Liver (tissue), 9 donors: Measurements from ENCODE around the gene SPEF1. TPM values are rescaled to one million over a fixed set of nuclear protein-coding genes. Genes with fewer than 3 reads are reported as not detected.

Source experiments
- DNase-seq: peaks from one replicate; pipeline ENCODE4 v3.0.0-alpha.2; 2017; ENCODE audit warnings: low spot score
- H3K27ac ChIP-seq, 2 donors: one replicate each; pipeline ENCODE4 v1.7.0; 2013; ENCODE audit warnings: inconsistent platforms in 2 of 2, low read length in 2 of 2, control low read depth in 1 of 2, low read depth in 1 of 2, mild to moderate bottlenecking in 1 of 2
- H3K27me3 ChIP-seq, 4 donors: one replicate each; pipeline versions ENCODE4 v1.6.1 to v1.7.0; 2013; ENCODE audit warnings: low read length in 3 of 4, inconsistent platforms in 1 of 4, mild to moderate bottlenecking in 1 of 4, moderate library complexity in 1 of 4; ENCODE audit not compliant: control insufficient read depth in 4 of 4, insufficient read depth in 4 of 4
- H3K36me3 ChIP-seq, 4 donors: one replicate each; pipeline versions ENCODE4 v1.6.1 to v1.7.0; 2013; ENCODE audit warnings: low read length in 3 of 4, mild to moderate bottlenecking in 3 of 4, low read depth in 1 of 4, moderate library complexity in 1 of 4; ENCODE audit not compliant: control insufficient read depth in 4 of 4, insufficient read depth in 3 of 4
- H3K4me1 ChIP-seq, 4 donors: one replicate each; pipeline versions ENCODE4 v1.6.1 to v1.7.0; 2013; ENCODE audit warnings: low read length in 3 of 4, mild to moderate bottlenecking in 3 of 4, moderate library complexity in 1 of 4; ENCODE audit not compliant: control insufficient read depth in 4 of 4, insufficient read depth in 4 of 4
- H3K4me3 ChIP-seq, 3 donors: one replicate each; pipeline versions ENCODE4 v1.6.1 to v1.7.0; 2013; ENCODE audit warnings: low read length in 3 of 3, control low read depth in 1 of 3, low read depth in 1 of 3, mild to moderate bottlenecking in 1 of 3
- H3K9ac ChIP-seq, 2 donors: one replicate each; pipeline ENCODE4 v1.7.0; 2013; ENCODE audit warnings: low read length in 2 of 2, mild to moderate bottlenecking in 2 of 2, moderate library complexity in 2 of 2, control low read depth in 1 of 2, low read depth in 1 of 2
- H3K9me3 ChIP-seq, 4 donors: one replicate each; pipeline versions ENCODE4 v1.6.1 to v1.7.0; 2013; ENCODE audit warnings: low read length in 3 of 4; ENCODE audit not compliant: control insufficient read depth in 4 of 4
- FOXA1 ChIP-seq: IDR thresholded peaks from 2 replicates; pipeline ENCODE4 v1.6.1; 2016; ENCODE audit warnings: antibody characterized with exemption
- NR2F2 ChIP-seq: IDR thresholded peaks from 2 replicates; pipeline ENCODE4 v1.6.1; 2016; ENCODE audit warnings: antibody characterized with exemption
- RAD21 ChIP-seq, 2 donors: IDR thresholded peaks; 2 replicates each; pipeline ENCODE4 v1.6.1; 2016; ENCODE audit warnings: antibody characterized with exemption in 2 of 2, mild to moderate bottlenecking in 2 of 2
- TAF1 ChIP-seq: conservative IDR thresholded peaks from 2 replicates; pipeline ENCODE4 v1.6.1; 2016; ENCODE audit warnings: antibody characterized with exemption, mild to moderate bottlenecking
- WGBS: extraction: QIAGEN DNeasy Blood & Tissue Kit; methylation state at CpG from one replicate; pipeline ENCODE4 v1.1.7; 2013; 5-methylcytosine and 5-hydroxymethylcytosine counted together
- polyA plus RNA-seq, 2 donors: library from polyadenylated mRNA; stranded (reverse) in 1 of 2; unstranded in 1 of 2; fragments of 200-250 nt in 1 of 2; fragments of >200 nt in 1 of 2; fragmentation: Nextera tagmentation in 1 of 2; extraction: Ambion mirVana in 1 of 2; gene quantifications; one replicate each; pipeline versions ENCODE4 v1.2.1 to v1.2.3, GENCODE V29; 2013 to 2015
- total RNA-seq, 2 donors: library from RNA; depleted of rRNA; stranded (reverse); fragments of >200 nt; gene quantifications; one replicate each; pipeline ENCODE4 v1.2.3, GENCODE V29; 2014
- TF ChIP-seq, protein P1 (sequence below): IDR thresholded peaks from 2 replicates; pipeline ENCODE4 v1.6.1; 2016; ENCODE audit warnings: antibody characterized with exemption
- donor health status: healthy.
- donor health status: healthy.
- donor health status: healthy.
- donor health status: healthy.
- donor health status: healthy.

The SPEF1 gene
- total and polyA plus RNA-seq, 4 donors, result not detected

DNA sequence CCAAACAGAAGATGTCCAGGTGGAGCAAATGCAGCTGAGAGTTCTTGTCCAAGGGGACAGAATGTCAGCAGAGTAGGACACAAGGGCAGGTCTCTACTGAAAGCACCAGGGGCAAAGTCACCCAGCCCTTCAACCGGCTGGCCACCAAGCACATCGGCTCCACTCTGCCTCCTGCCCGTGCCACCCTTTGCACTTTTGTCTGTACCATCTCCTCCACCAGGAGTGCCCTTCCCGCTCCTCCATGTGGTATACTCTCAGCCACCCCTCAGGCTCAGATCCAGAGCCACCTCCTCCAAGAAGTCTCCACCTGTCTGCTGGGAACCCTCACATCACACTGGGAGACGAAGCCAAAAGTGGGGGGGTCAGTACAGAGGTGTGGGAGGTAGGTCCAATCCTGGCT is 52.9 kb downstream of the SPEF1 start:
- WGBS, result 82% methylated on average over 5 of the region's 5 CpGs
- Histone ChIP-seq H3K27me3 (peaks cover 0 to 4% (median 1%) of the 10 kb centered on the region in 4 donors), H3K36me3 (no peaks in the 10 kb centered on the region), H3K9me3 (no peaks in the 10 kb centered on the region), H3K4me3 (no peak overlapping the region), H3K27ac (no peak overlapping the region), H3K9ac (no peak overlapping the region), H3K4me1 (no peaks in the 10 kb centered on the region)
- TF ChIP-seq FOXA1 (no peak), NR2F2 (no peak), TAF1 (no peak), RAD21 (IDR thresholded peaks at IDR 0.05) (no peak)
- TF ChIP-seq, protein P1, sequence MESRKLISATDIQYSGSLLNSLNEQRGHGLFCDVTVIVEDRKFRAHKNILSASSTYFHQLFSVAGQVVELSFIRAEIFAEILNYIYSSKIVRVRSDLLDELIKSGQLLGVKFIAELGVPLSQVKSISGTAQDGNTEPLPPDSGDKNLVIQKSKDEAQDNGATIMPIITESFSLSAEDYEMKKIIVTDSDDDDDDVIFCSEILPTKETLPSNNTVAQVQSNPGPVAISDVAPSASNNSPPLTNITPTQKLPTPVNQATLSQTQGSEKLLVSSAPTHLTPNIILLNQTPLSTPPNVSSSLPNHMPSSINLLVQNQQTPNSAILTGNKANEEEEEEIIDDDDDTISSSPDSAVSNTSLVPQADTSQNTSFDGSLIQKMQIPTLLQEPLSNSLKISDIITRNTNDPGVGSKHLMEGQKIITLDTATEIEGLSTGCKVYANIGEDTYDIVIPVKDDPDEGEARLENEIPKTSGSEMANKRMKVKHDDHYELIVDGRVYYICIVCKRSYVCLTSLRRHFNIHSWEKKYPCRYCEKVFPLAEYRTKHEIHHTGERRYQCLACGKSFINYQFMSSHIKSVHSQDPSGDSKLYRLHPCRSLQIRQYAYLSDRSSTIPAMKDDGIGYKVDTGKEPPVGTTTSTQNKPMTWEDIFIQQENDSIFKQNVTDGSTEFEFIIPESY, result no peak
- DNase-seq, result no peak

Other genes with a start within 250 kb of the SPEF1 start
- gene GFRA4, start 118.0 kb downstream of the SPEF1 start, total RNA-seq, result not detected
- gene GFRA4, start 118.0 kb downstream of the SPEF1 start, polyA plus RNA-seq, result not detected
- 1 to 10 TPM in 1 of 2 donors, under 1 TPM in 1; 0.70 to 1.2 TPM for gene ADAM33, start 99.4 kb downstream of the SPEF1 start, total RNA-seq
- under 1 TPM; 0.11 to 0.51 TPM for gene ADAM33, start 99.4 kb downstream of the SPEF1 start, polyA plus RNA-seq
- gene SIGLEC1, start 68.8 kb downstream of the SPEF1 start, total RNA-seq, result 1 to 10 TPM; 6.7 to 7.5 TPM
- 1 to 10 TPM; 2.3 to 7.8 TPM for gene SIGLEC1, start 68.8 kb downstream of the SPEF1 start, polyA plus RNA-seq
- gene HSPA12B, start 48.8 kb downstream of the SPEF1 start, total RNA-seq, result 1 to 10 TPM in 1 of 2 donors, under 1 TPM in 1; 0.98 to 1.8 TPM
- gene HSPA12B, start 48.8 kb downstream of the SPEF1 start, polyA plus RNA-seq, result under 1 TPM; 0.72 to 0.76 TPM
- gene ADISSP, start 13.7 kb downstream of the SPEF1 start, total RNA-seq, result 10 to 100 TPM in 1 of 2 donors, 1 to 10 TPM in 1; 3.8 to 27.3 TPM
- gene ADISSP, start 13.7 kb downstream of the SPEF1 start, polyA plus RNA-seq, result 10 to 100 TPM in 1 of 2 donors, 1 to 10 TPM in 1; 9.9 to 10.8 TPM
- 10 to 100 TPM; 20.3 to 30.5 TPM for gene CENPB, start 5.3 kb upstream of the SPEF1 start, total RNA-seq
- 10 to 100 TPM in 1 of 2 donors, 1 to 10 TPM in 1; 4.5 to 32.4 TPM for gene CENPB, start 5.3 kb upstream of the SPEF1 start, polyA plus RNA-seq
- gene CDC25B, start 14.9 kb upstream of the SPEF1 start, total RNA-seq, result 10 to 100 TPM in 1 of 2 donors, 1 to 10 TPM in 1; 4.4 to 11.9 TPM
- gene CDC25B, start 14.9 kb upstream of the SPEF1 start, polyA plus RNA-seq, result 10 to 100 TPM in 1 of 2 donors, 1 to 10 TPM in 1; 6.5 to 12.9 TPM
- 10 to 100 TPM in 1 of 2 donors, 1 to 10 TPM in 1; 9.2 to 14.5 TPM for gene AP5S1, start 39.1 kb upstream of the SPEF1 start, total RNA-seq
- gene AP5S1, start 39.1 kb upstream of the SPEF1 start, polyA plus RNA-seq, result 10 to 100 TPM in 1 of 2 donors, 1 to 10 TPM in 1; 9.1 to 13.1 TPM
- 10 to 100 TPM; 17.2 to 20.9 TPM for gene MAVS, start 65.4 kb upstream of the SPEF1 start, total RNA-seq
- gene MAVS, start 65.4 kb upstream of the SPEF1 start, polyA plus RNA-seq, result 1 to 10 TPM; 4.7 to 6.5 TPM
- gene PANK2, start 107.9 kb upstream of the SPEF1 start, total RNA-seq, result 10 to 100 TPM; 21.1 to 27.7 TPM
- 10 to 100 TPM; 10.6 to 10.8 TPM for gene PANK2, start 107.9 kb upstream of the SPEF1 start, polyA plus RNA-seq
- 1 to 10 TPM; 1.3 to 3.3 TPM for gene RNF24, start 234.1 kb upstream of the SPEF1 start, total RNA-seq
- 1 to 10 TPM in 1 of 2 donors, under 1 TPM in 1; 0.74 to 1.6 TPM for gene RNF24, start 234.1 kb upstream of the SPEF1 start, polyA plus RNA-seq